GM19438 (cell line): ENCODE data around the gene PTPN14.

Experiments
- ATAC-seq: cut with Tn5 transposase; IDR thresholded peaks from one replicate; pipeline ENCODE4 v1.9.1; 2021; ENCODE audit warnings: low read depth; ENCODE audit not compliant: unreplicated experiment

The PTPN14 gene

GRCh38 chr1:214459895-214460294, 91.5 kb downstream of the PTPN14 start:
- ATAC-seq = no peak

DNA sequence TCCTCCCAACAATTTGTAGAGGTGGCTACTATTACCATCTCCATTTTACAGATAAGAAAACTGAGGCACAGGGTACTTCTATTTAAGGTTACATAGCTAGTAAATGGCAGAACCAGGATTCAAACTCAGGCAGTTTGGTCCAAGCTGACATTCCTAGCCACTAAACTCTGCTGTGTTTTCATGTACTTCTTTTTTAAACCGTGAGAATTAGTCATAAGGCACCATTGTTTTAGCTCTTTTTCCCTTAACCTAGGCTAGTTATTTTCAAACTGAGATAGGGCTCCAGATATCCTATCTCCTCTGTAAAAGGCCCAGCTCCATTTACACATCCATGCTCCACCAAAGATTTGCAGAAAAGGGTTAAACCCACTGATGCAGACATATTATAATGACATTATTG, 92.9 kb downstream of the PTPN14 start:
- ATAC-seq = no peak

- ATAC-seq = no peak
Measured at GRCh38 chr1:214455971-214456867, 95.2 kb downstream of the PTPN14 start.

GRCh38 chr1:214455479-214455878, 95.9 kb downstream of the PTPN14 start:
- no peak for ATAC-seq

GRCh38 chr1:214454569-214455396, 96.6 kb downstream of the PTPN14 start:
- ATAC-seq = no peak

GRCh38 chr1:214453109-214453722, 98.2 kb downstream of the PTPN14 start:
- no peak for ATAC-seq

DNA sequence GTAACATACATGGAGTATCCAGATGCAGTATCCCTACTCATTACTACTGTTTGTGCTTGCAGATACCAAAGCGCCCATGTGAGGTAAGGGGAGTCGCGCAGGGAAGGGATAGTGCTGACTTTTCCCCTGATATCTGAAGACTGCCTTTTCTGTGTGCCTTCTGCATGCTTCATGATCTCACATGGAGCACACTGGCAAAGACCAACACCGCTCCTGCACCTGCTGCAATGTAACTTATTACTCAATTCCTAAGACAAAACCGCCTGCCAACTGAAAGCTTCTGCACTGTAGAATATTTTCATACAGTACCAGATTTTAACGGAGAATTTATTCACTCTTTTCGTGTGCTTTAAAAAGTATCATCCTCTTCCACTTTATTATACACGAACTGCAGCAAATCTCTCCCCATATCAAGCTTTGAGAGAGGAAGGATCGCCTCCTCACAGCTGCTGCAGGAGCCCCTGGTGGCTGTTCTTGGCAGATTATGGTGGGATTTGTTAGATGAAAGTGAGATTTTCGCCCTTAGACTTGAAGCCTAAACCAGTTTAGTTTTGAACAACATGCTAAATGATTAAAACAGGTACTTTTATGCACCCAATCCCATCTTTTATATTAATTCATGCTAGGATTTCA, 99.1 kb downstream of the PTPN14 start:
- no peak for ATAC-seq

- ATAC-seq = no peak
Measured at GRCh38 chr1:214451596-214451995, 99.8 kb downstream of the PTPN14 start.

DNA sequence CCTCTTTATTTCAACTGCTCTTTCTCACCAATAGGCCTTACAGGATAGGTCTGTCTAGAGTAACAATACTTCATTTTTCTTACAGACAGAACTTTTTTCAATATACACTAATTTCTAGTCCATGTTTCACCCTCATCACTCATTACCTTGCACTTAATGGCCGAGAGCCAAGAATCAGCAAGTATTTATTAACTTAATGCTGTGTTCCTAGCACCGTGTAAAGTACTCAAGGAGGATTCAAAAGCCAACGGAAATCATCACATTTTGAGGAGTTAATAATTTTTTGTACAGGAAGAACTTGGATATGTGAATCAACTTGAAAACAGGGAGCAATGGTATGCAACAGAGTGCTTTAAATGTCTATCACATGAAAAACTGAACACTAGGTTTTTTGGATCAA, 102.0 kb downstream of the PTPN14 start:
- no peak for ATAC-seq

DNA sequence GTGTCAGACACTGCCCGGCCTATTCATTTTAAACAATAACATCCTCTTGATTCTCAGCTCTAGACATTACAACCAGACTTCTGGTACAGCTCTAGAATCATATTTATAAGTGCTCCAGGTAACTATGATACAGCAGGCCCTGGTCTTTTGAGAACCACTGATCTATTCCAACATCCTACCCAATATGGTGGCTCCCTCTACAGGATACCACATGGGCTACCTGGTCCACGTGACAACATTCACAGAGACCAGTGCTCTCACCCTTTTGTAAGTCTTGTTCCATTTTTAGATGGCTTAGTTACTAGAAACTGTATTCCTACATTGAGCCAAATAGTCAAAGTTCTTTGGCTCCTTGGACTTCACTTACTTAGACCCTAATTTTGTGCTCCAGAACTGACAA, 102.9 kb downstream of the PTPN14 start:
- no peak for ATAC-seq

DNA sequence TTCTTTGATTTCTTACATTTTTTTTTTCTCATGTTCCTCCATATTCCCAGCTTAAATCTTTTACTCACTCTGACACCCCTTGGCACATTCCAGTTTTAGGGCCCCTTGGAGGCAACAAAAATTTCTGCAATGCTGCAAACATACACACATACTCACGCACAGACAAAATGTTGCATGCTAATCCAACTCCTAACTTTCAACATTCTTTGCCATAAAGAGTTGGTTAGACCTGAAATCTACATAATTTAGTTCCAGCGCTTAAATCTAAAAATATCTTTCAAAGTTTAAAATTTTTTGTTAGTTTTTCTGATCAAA, 103.9 kb downstream of the PTPN14 start:
- ATAC-seq = no peak

DNA sequence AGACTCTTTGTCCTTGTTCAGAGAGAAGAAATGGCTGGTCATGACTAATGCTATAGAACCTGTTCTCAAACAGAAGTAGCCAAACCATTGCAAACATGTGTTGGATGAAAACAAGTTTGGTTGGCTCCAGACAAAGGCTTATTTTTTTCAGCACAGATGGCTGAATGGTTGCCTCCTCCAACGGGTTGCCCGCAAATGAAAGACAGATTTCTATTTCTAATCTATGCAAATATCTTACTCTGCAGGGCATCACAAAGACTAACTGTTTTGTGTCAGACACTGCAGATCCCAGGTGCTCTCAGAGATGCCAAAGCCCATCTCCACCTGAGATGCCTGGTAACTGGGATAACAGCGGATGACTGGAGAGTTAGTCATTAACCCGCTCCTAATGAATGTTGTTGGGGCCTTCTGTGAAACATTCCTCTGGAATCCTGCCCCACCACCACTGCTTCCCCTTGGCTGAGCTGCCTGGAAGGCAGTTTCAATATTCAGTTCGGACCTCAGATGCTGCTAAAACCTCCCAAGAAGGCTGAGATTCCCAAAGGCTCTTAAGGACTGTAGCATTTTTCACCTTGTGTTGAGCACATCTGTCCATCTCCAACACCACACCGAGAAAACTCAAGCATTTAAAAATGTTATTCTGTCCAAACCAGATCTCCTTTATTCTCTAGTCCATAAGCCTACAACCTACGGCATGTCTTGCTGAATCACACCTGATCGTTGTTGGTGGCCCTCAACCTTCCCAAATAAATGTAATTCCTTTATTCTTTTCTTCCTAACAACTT, 104.4 kb downstream of the PTPN14 start:
- peak; percentile 58 for ATAC-seq

DNA sequence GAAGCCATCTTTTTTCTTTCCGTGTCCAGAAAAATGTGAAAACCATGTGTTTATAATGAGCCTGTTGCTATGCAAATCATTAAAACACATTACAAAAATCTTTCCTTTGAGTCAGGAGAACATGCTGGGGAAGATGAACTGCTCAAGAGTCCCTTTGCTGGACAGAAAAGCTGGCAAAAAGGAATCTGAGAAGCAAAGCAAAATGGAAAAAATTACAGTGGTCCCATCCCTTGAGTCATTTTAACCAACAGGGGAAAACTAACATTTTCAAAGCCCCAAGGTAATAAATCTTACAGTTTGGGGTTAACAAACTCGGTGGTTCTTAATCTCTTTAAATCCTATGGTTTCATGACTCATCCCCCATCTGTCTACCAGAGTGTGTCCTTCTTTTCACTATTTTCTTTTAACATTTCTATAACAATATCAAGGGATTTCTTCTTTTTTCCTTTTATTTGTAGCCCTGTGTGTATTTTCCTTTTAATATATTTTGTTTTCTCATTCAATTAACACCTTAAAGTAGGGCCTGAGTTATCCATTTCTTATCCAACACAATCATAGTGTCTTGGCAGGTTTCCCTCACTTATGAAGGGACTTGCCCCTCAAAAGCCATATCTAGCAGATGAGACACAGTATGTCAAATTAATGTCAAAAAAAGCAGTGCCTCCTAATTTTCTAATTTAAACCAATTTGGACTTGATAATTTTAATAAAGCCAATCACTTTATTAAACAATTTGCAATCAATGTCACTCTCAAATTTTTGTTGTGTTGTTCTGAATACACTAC, 105.4 kb downstream of the PTPN14 start:
- no peak for ATAC-seq

GRCh38 chr1:214445199-214445598, 106.2 kb downstream of the PTPN14 start:
- ATAC-seq = no peak

DNA sequence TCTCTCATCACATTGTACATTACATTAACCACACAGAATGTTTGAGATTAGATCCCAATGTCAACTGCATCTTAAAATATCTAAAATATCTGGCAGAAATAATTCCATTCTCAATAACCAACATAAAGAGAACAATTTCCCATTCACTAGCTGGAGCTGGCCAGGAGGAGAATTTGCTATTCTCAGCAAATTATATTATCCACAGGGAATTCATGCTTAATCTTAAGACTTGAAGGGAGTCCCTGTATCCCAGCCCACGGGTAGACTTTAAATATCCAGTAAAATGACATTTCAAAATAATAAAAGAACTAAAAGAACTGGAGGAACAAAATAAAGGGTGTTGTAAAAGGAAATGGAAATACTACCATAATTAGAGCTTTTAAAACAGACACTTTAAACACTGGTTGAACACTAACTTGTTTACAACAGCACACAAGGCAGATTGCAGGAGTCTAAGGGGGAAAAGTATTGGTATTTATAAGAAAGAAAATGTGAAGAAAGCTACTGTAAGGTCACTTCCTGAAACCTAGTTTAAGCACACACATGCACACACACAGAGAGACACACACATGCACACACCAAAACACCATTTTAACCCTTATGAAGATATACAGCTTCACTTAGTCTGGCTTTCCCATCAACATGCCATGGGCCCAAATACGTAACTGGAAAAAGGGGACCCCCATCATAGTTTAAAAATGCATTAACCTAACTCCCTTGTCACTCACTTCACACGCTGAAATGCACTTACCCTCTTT, 107.0 kb downstream of the PTPN14 start:
- ATAC-seq = no peak

DNA sequence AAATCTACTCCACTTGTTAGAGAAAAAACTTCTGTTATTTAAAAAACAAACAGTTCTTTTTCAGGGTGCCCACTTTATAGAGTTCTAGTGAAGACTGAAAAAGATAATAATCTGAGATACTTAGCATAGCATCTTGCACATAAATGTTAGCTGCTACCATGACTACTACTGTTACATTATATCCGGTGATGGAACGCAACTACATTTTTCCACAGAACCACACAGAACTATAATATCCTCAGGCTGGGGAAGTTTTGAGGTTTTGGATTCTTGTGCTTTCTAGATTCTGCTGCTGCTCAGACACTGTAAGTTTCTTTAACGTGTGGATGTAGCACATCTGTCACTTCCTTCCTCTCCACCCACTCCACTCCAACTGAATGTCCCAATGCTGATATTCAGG, 110.3 kb downstream of the PTPN14 start:
- ATAC-seq = no peak

DNA sequence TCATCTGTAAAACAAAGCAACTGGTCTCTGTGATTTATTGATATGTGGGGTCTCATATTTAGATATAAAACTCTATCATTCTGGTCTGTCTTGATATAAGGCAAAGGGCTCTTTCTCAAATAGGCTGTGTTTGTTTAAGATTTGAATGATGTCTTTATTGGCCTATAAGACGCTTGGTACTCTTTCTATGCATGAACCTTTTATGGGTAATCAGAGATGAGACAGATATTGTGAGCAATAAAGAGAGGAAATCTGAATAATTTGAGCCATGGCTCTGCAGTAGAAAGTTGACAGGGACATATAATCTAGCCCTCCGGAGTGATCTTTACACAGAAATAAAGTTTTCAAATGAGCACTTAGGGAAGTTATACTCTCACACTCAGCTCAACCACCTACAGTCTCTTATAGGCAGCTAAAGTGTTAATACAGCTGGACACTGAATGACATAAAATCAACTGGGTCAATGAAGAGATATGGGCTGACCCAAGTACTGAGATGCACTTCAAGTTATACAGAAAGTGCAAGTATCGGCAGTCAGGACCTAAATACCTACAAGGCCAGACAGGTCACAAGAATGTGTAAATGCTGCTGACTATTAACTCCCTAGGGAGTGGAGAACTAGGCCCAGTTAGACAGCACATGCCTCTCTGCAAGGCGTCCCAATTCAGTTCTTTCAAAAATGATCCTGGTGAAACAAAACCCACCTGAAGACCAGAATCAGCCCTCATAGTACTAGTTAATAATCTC, 111.0 kb downstream of the PTPN14 start:
- no peak for ATAC-seq
